ENCODE results near the gene KIF3A.

Gene KIF3A

DNA sequence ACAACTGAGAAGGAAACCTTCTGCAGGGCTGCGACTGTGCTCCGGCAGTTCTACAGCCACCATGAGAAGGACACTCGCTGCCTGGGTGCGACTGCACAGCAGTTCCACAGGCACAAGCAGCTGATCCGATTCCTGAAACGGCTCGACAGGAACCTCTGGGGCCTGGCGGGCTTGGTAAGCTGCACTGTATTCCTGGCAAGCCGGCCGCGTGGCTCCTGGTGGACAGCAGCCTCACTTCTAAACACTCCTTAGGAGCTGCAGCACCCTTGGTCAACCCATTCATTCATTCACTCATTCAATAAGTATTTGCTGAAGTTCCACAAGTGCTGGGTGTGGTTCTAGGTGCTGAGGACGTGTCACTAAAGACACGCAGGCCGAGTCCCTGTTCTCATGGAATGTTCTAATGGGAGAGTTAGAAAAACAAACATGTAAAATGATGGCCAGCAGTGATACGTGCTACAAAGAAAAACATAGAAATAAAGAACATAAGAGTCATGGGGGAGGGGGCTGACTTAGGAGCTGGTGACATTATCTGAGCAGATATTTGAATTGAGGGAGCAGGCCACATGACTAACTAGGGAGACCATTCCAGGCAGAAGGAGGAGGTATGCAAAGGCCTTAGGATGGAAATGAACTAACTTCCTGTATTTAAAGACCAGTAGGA, 57.5 kb downstream of the KIF3A start:
- TF ChIP-seq, protein P1, sequence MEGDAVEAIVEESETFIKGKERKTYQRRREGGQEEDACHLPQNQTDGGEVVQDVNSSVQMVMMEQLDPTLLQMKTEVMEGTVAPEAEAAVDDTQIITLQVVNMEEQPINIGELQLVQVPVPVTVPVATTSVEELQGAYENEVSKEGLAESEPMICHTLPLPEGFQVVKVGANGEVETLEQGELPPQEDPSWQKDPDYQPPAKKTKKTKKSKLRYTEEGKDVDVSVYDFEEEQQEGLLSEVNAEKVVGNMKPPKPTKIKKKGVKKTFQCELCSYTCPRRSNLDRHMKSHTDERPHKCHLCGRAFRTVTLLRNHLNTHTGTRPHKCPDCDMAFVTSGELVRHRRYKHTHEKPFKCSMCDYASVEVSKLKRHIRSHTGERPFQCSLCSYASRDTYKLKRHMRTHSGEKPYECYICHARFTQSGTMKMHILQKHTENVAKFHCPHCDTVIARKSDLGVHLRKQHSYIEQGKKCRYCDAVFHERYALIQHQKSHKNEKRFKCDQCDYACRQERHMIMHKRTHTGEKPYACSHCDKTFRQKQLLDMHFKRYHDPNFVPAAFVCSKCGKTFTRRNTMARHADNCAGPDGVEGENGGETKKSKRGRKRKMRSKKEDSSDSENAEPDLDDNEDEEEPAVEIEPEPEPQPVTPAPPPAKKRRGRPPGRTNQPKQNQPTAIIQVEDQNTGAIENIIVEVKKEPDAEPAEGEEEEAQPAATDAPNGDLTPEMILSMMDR (IDR thresholded peaks at IDR 0.05; ENCODE audit: low read depth, low read length, missing control alignments) = no peak
- H3K4me3 ChIP-seq (ENCODE audit: low read depth, low read length) = no peak overlapping the region
- no peak for DNase-seq (ENCODE audit: low read depth)

- H3K4me3 ChIP-seq (ENCODE audit: low read depth, low read length) = no peak overlapping the region
- TF ChIP-seq, protein P1 (IDR thresholded peaks at IDR 0.05; ENCODE audit: low read depth, low read length, missing control alignments) = no peak
- DNase-seq (ENCODE audit: low read depth) = no peak
Observed at GRCh38 chr5:132679166-132679565, 58.2 kb downstream of the KIF3A start.

- TF ChIP-seq, protein P1 (IDR thresholded peaks at IDR 0.05; ENCODE audit: low read depth, low read length, missing control alignments) = no peak
- no peak for DNase-seq (ENCODE audit: low read depth)
- no peak overlapping the region for H3K4me3 ChIP-seq (ENCODE audit: low read depth, low read length)
Observed at GRCh38 chr5:132678735-132679134, 58.6 kb downstream of the KIF3A start.

DNA sequence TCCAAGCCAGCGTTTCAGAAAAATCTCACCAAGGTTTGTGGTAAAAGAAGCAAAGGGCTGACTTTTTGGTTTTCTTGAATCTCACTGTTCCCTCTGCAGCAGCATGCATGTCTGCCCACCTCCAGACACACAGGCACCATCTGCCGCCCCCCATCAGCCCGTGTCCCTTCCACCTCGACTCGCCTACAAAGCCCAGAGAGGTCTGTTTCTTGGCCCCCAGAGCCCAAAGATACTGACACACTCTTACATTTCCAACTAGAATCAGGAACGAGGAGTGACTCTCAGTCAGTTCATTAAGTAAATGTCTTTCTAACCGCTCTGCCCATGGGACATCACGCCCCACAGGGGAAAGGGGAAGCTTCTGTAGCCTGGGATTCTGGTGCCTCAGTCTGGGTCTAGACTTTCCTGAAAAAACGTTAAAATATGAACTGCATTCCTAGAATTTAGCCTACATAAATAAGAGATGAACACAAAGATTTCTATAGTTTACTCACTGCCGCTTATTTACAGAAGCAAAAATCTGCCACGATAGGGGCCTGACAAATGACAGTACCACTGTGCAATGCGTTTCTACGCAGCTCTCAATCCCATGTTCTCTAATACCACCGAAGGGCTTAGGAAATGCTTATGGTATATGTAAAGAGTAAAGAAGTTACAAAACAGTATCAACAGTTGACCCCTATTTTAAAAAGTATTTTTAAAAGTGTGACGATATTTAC, 59.5 kb downstream of the KIF3A start:
- DNase-seq (ENCODE audit: low read depth) = no peak
- TF ChIP-seq, protein P1 (IDR thresholded peaks at IDR 0.05; ENCODE audit: low read depth, low read length, missing control alignments) = no peak

GRCh38 chr5:132677191-132677590, 60.2 kb downstream of the KIF3A start:
- H3K4me3 ChIP-seq (ENCODE audit: low read depth, low read length) = no peak overlapping the region
- TF ChIP-seq, protein P1 (IDR thresholded peaks at IDR 0.05; ENCODE audit: low read depth, low read length, missing control alignments) = no peak
- DNase-seq (ENCODE audit: low read depth) = no peak

More for the DNA sequence above, 59.5 kb downstream of the KIF3A start:
- no peak overlapping the region for H3K4me3 ChIP-seq (ENCODE audit: low read depth, low read length)

DNA sequence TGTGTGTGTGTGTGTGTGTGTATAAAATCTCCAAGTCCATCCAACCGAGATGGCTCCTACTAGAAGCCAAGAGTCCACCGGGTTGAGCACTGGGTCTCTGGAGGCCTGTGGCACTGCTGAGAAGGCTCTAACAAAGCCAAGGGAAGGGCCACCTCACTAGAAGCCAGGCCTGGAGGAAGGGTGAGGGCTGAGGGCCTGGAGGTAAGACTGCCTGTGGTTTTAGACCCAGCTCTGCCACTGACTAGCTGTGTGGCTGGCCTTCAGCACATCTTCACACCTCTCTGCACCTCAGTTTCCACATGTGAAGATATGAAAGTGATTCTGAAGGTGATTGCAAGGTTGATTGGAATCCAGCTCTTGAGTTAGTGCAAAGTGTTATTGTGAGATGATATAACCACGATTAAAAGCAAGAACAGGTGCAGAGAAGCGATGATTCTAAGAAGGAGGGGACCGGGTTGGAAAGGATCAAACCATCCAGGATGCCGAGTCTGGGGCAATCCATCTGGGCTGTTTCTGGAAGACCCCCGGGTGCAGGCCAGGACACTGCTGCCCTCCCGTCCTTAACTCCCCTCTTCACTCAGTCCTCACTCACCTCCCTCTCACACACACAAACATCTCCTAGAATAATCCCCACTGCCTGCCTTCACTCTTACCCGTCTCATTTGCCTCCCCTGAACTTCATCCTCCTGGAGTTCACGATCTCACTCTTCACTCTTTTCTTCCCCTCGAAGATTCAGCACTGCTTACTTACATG, 61.2 kb downstream of the KIF3A start:
- TF ChIP-seq, protein P1 (IDR thresholded peaks at IDR 0.05; ENCODE audit: low read depth, low read length, missing control alignments) = no peak
- DNase-seq (ENCODE audit: low read depth) = no peak
- H3K4me3 ChIP-seq (ENCODE audit: low read depth, low read length) = no peak overlapping the region
